NCI-H510A (cell line): ENCODE results near the gene ISCU.
A peak's percentile ranks its signal among the peaks of the same experiment; 100 is the strongest.
"Not testable (repeated sequence)": the region's sequence is repeated elsewhere in the genome, so short reads cannot be mapped to it uniquely, and the experiment has no call there.

Experiments
- DNase-seq: peaks from one replicate; lab custom pipeline; 2025; lab: John Stamatoyannopoulos, UW

Gene ISCU

GRCh38 chr12:108618079-108618952, 55.9 kb downstream of the ISCU start:
- DNase-seq, result peak; percentile 36

- DNase-seq, result not testable (repeated sequence)
Measured at GRCh38 chr12:108618953-108619274, 56.5 kb downstream of the ISCU start.
